ENCODE measurements around the gene PTPRT.

PTPRT gene

GRCh38 chr20:43119720-43120119, 70.0 kb downstream of the PTPRT start:
- DNase-seq (ENCODE audit: low spot score): no peak

DNA sequence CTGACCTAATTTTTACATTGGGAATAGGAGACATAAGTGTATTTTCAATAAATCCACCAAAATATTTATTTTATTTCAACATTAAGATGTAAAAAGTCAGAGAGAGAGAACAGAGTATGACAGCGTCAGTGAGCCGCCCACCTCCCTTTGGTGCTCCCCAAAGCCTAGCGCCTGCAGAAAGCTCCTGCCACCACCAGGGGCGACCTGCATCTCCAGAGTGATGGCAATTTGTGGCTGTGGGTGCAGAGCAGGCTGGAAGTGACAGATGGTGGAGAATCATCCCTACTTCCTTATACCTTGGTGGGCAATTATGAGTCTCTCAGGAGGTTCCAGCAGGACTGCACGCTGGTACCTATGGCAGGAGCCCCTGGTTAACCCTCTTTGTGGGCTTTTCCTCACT, 87.3 kb downstream of the PTPRT start:
- no peak for DNase-seq (ENCODE audit: low spot score)

- DNase-seq (ENCODE audit: low spot score): no peak
Observed at GRCh38 chr20:43096931-43097260, 92.8 kb downstream of the PTPRT start.

- DNase-seq (ENCODE audit: low spot score): peak; percentile 10
Observed at GRCh38 chr20:43096126-43096930, 93.4 kb downstream of the PTPRT start.

DNA sequence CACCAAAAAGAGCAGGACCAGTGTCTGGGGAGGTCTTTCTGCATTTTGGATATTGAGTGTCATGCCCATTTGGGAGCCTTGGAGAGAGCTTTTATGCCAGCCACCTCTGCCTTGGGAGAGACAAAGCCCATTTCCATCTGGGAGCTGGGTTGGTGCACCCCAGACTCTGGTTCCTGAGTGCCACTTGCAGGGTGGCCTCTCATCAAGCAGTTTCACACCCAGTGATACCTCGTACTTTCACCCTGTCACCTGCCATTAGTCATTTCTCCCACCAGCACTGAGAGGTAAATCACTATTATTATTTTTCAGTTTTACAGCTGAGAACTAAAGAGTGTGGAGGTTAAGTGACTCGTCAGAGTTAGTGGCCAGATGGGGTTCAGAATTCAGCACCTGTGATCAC, 94.7 kb downstream of the PTPRT start:
- DNase-seq (ENCODE audit: low spot score): no peak

GRCh38 chr20:43092386-43093088, 97.2 kb downstream of the PTPRT start:
- no peak for DNase-seq (ENCODE audit: low spot score)

- DNase-seq (ENCODE audit: low spot score): no peak
Observed at GRCh38 chr20:43068482-43068881, 121.2 kb downstream of the PTPRT start.

- DNase-seq (ENCODE audit: low spot score): no peak
Observed at GRCh38 chr20:43066125-43066524, 123.6 kb downstream of the PTPRT start.

DNA sequence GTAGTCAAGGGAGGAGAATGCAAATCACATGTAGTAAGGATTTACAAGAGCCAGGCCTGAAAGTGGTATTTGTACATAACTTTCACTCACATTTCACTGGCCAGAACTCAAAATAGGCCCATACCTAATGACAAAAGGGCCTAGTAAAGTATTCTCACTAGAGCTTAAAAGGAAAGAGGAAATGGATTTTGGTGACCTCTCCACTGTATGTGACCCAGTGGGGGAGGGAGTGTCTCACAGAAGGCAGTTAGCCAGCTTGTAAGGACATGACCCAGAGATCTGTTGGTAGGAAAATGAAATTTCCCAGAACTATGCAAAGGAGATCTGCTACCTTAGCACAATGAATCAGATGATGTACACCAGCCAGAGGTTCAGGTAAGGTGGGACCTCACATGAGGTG, 124.4 kb downstream of the PTPRT start:
- DNase-seq (ENCODE audit: low spot score): no peak

DNA sequence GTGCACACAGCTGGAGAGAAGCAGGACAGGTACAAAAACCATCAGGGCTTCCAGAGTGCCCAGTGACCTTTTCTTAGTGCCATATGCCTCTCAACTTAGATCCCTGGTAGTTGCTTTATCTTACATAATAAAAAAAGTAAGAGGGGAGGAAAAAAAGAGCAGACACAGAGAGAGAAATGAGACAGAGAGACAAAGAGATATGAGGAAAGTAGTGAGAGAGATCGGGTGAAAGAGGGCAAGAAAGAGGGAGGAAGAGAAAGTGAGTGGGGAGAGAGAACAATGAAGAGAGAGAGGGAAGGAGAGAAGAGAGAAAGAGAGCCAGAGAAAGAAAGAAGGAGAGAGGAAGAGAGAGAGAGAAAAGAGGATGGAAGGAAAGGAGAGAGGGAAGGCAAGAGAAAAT, 131.6 kb downstream of the PTPRT start:
- no peak for DNase-seq (ENCODE audit: low spot score)

DNA sequence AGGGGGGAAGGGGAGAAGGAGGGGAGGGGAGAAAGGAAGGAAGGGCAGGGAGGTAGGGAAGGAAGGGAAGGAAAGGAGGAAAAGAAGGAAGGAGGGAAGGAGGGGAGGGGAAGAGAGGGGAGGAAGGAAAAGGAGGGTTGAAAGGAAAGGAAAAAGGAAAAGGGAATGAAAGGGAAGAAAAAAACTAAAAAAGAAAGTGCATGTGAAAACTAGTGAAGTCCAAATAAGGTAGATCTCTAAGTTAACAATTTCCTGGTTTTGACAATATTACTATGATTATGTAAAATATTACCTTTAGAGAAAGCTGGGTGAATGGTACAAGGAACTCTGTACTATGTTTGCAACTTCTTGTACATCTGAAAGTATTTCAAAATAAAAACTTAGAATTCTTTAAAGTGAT, 132.4 kb downstream of the PTPRT start:
- no peak for DNase-seq (ENCODE audit: low spot score)

- DNase-seq (ENCODE audit: low spot score): no peak
Observed at GRCh38 chr20:43055181-43055884, 134.4 kb downstream of the PTPRT start.

- DNase-seq (ENCODE audit: low spot score): no peak
Observed at GRCh38 chr20:43052532-43052931, 137.2 kb downstream of the PTPRT start.

- no peak for DNase-seq (ENCODE audit: low spot score)
Observed at GRCh38 chr20:43046966-43047365, 142.7 kb downstream of the PTPRT start.

- DNase-seq (ENCODE audit: low spot score): no peak
Observed at GRCh38 chr20:43043887-43044286, 145.8 kb downstream of the PTPRT start.

DNA sequence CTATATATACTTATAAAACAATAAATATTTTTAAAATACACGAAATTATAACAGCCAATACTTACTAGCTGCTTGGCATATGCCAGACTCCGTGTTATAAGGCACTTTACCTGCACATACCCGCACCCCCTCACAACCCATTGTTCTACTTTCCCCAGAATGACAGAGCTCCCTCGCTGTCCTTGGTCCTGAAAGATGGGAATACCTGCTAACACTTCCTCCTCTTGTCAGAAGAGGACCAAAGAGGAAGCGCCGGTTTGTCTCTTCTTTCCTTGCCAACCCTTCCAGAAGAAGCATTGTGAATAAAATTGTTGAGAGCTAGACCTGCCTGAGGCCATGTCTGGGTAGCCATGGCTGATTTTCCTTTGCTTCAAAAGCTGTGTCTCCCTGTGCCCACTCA, 149.3 kb downstream of the PTPRT start:
- DNase-seq (ENCODE audit: low spot score): no peak

DNA sequence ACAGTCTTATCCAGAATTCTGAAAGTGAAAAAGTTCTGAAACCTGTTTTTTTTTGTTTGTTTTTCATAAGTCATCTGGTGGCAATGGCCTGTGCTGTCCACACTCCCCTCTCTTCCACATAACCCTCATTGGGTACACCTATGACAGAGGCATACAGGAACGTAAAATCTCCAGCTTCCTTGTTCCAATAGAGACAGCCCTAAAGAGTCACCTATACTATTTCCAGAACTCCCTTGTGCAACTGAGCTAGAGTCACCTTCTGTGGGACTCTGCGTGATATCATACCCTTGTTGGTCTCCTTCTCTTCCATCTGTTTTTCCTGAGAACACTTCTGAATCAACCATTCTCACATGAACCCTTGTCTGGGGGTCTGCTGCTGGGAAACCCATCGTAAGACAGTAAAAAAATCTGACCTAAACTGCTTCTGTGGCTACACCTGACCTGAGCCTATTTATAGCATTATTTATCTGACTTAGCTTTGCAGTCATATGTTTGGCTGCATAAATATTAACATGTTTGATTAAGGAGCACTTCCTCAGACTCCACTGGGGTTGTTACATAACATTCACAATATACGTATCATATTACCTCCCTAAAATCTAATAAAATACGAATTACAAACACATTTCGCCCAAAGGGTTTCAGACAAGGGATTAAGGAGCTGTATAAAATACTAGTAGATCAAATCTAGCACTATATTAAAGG, 151.9 kb downstream of the PTPRT start:
- DNase-seq (ENCODE audit: low spot score): no peak

DNA sequence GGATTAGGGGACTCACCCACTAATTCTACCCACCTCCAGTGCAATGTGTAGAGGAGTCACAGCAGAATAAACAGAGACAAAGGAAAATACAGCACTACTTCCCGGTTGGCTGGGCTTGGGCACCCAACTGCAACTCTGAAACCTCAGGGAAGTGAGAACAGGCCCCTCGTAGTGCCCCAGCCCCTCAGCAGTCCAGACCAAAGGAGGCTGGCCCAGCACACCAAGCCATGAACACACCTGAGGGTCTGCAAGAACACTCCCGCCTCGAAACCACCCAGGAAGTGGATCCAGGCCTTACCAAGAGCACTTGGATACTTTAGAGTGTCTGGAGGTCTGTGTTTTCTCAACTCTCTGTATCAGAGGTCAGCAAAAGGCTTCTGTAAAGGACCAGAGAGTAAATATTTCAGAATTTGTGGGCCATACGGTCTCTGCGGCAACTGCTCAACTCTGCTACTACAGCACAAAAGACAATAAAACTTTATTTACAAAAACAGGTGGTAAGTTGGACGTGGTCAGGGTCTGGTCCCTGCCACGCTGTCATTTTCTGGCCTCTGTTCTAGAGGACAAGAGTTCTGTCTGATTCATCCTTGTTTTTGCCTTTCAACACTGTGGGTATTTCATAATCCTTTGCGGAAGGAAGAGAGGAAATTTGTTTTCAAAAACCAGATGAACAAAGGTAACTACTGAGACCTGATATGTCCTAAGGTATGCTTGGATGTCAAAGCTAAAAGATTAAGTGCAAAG, 154.6 kb downstream of the PTPRT start:
- no peak for DNase-seq (ENCODE audit: low spot score)

- no peak for DNase-seq (ENCODE audit: low spot score)
Observed at GRCh38 chr20:43032459-43032858, 157.2 kb downstream of the PTPRT start.

DNA sequence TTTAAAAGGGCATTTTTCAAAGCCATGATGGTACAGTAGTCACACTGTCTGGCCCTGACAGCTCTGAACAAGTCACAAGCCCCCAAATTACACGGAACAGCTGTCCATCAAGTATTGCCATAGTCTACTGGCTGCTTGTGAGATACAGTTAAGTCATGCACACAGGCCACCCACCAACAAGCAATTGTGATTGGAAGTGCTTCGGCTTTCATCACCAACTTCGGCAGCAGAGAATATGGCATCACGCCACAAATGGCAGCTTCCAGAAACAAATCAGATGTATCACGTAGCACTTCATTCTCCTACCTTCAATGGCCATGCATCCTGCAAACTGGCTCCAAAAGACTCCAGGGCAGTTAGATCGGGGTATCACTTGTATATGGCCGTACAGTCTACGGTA, 160.5 kb downstream of the PTPRT start:
- DNase-seq (ENCODE audit: low spot score): no peak

DNA sequence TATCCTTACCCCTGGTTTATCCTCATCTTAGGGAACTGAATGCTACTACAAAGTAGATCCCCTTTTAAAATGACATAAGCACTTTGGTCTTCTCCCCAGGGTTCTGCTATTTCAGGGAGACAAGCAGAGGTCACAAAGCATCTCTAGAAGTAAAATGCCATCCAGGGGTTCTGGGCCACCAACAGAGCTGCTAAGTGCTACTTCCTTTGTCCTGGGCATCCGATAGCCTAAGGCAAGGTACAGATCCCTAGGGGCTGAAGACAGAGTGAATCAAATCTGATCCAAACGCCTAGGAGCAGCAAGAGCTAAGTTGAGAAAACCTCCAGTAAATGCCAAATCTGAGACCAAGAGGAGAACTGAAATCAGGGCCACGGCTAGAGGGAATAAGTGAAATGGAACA, 161.2 kb downstream of the PTPRT start:
- DNase-seq (ENCODE audit: low spot score): no peak

- no peak for DNase-seq (ENCODE audit: low spot score)
Observed at GRCh38 chr20:43023836-43024235, 165.9 kb downstream of the PTPRT start.

Data from cerebellar cortex (tissue), 1 donor.